KMS-11 (cell line): ENCODE results near the gene PRIM1.
"Not testable (repeated sequence)": the region's sequence is repeated elsewhere in the genome, so short reads cannot be mapped to it uniquely, and the experiment has no call there.

ENCODE experiments used
- H2AFZ ChIP-seq: fragments of 200-600 bp; sonication (generic); 2 replicates; pipeline ENCODE4 v1.6.1; 2016; ENCODE audit warnings: antibody characterized with exemption, mixed run types, low read depth
- H3K27ac ChIP-seq: fragments of 200-600 bp; sonication (generic); 2 replicates; pipeline ENCODE4 v1.6.1; 2016; ENCODE audit warnings: mild to moderate bottlenecking, mixed run types
- H3K27me3 ChIP-seq: fragments of 200-600 bp; sonication (generic); 2 replicates; pipeline ENCODE4 v1.6.1; 2017; ENCODE audit warnings: mild to moderate bottlenecking, low read depth, mixed run types, moderate library complexity; ENCODE audit not compliant: insufficient read depth
- H3K36me3 ChIP-seq: fragments of 200-600 bp; sonication (generic); 2 replicates; pipeline ENCODE4 v1.6.1; 2017; ENCODE audit warnings: mild to moderate bottlenecking, mixed run types; ENCODE audit not compliant: insufficient read depth
- H3K4me1 ChIP-seq: fragments of 200-600 bp; sonication (generic); 2 replicates; pipeline ENCODE4 v1.6.1; 2016; ENCODE audit warnings: mild to moderate bottlenecking, low read depth, mixed run types; ENCODE audit not compliant: poor library complexity, severe bottlenecking
- H3K4me2 ChIP-seq: fragments of 200-600 bp; sonication (generic); 2 replicates; pipeline ENCODE4 v1.7.0; 2016; ENCODE audit warnings: mild to moderate bottlenecking, mixed run types
- H3K4me3 ChIP-seq: fragments of 200-600 bp; sonication (generic); IDR thresholded peaks from 2 replicates; pipeline ENCODE4 v1.6.1; 2017; ENCODE audit warnings: low read depth, low read length, mixed read lengths; ENCODE audit not compliant: insufficient read depth
- H3K79me2 ChIP-seq: fragments of 200-600 bp; sonication (generic); 2 replicates; pipeline ENCODE4 v1.6.1; 2016; ENCODE audit warnings: low read depth, mixed run types; ENCODE audit not compliant: insufficient read depth
- H3K9ac ChIP-seq: fragments of 200-600 bp; sonication (generic); 2 replicates; pipeline ENCODE4 v1.6.1; 2016; ENCODE audit warnings: mild to moderate bottlenecking, mixed run types
- H4K20me1 ChIP-seq: fragments of 200-600 bp; sonication (generic); 2 replicates; pipeline ENCODE4 v1.6.1; 2016; ENCODE audit warnings: mild to moderate bottlenecking, mixed run types; ENCODE audit not compliant: insufficient read depth
- CTCF ChIP-seq: fragments of 200-600 bp; sonication (generic); conservative IDR thresholded peaks from 2 replicates; pipeline ENCODE4 v1.6.1; 2017; ENCODE audit warnings: low read depth, mild to moderate bottlenecking, antibody characterized with exemption, low read length, moderate library complexity, mixed read lengths

The PRIM1 gene

GRCh38 chr12:56749853-56750252 is 2.3 kb downstream of the PRIM1 start:
- Histone ChIP-seq H3K4me1 (peaks cover 20% of the 10 kb centered on the region), H3K27me3 (no peaks in the 10 kb centered on the region), H3K27ac (no peak overlapping the region), H4K20me1 (no peaks in the 10 kb centered on the region), H3K79me2 (peaks cover 19% of the 10 kb centered on the region), H3K36me3 (peaks cover 3% of the 10 kb centered on the region; the same call in 1 of the 2 replicates), H2AFZ (no peak overlapping the region), H3K4me3 (no peak overlapping the region), H3K4me2 (peak overlapping the region; percentile 80; the same call in 1 of the 2 replicates), H3K9ac (no peak overlapping the region)
- TF ChIP-seq CTCF, result no peak

- Histone ChIP-seq H3K36me3 (peaks cover 7% of the 10 kb centered on the region; the same call in 1 of the 2 replicates), H4K20me1 (no peaks in the 10 kb centered on the region), H2AFZ (no peak overlapping the region), H3K27me3 (no peaks in the 10 kb centered on the region), H3K79me2 (peaks cover 19% of the 10 kb centered on the region), H3K9ac (no peak overlapping the region), H3K4me2 (no peak overlapping the region), H3K4me3 (no peak overlapping the region), H3K27ac (no peak overlapping the region), H3K4me1 (peaks cover 20% of the 10 kb centered on the region)
- TF ChIP-seq CTCF, result no peak
These were observed 2.8 kb downstream of the PRIM1 start for GRCh38 chr12:56749359-56749758.

- H3K4me1 ChIP-seq, result peaks cover 14% of the 10 kb centered on the region
- H3K27ac ChIP-seq, result no peak overlapping the region; the same call in 1 of the 2 replicates
- no peaks in the 10 kb centered on the region for H3K27me3 ChIP-seq
- H3K36me3 ChIP-seq, result peaks cover 14% of the 10 kb centered on the region; the same call in 1 of the 2 replicates
- no peak overlapping the region for H3K4me2 ChIP-seq
- peaks cover 6% of the 10 kb centered on the region for H4K20me1 ChIP-seq
- no peak overlapping the region for H3K9ac ChIP-seq
- no peak overlapping the region for H3K4me3 ChIP-seq
- H3K79me2 ChIP-seq, result peaks cover 20% of the 10 kb centered on the region
- no peak overlapping the region for H2AFZ ChIP-seq
- no peak for TF ChIP-seq CTCF
These were observed 23.8 kb downstream of the PRIM1 start for GRCh38 chr12:56728139-56728861.

GRCh38 chr12:56726196-56726675 is 25.9 kb downstream of the PRIM1 start:
- not testable (repeated sequence) for H3K4me3 ChIP-seq, H3K9ac ChIP-seq, H3K27me3 ChIP-seq
- H3K4me1 ChIP-seq, result peaks cover 35% of the 10 kb centered on the region
- H2AFZ ChIP-seq, result peak overlapping the region; percentile 70; the same call in 1 of the 2 replicates
- H3K27ac ChIP-seq, result peak overlapping the region; percentile 92; the same call in 1 of the 2 replicates
- peaks cover 29% of the 10 kb centered on the region; the same call in 1 of the 2 replicates for H3K36me3 ChIP-seq
- peaks cover 27% of the 10 kb centered on the region for H4K20me1 ChIP-seq
- peaks cover 40% of the 10 kb centered on the region for H3K79me2 ChIP-seq
- peak overlapping the region; percentile 93; the same call in 1 of the 2 replicates for H3K4me2 ChIP-seq

GRCh38 chr12:56725723-56726102 is 26.4 kb downstream of the PRIM1 start:
- Histone ChIP-seq H3K27me3 (no peaks in the 10 kb centered on the region), H3K9ac (peak overlapping the region; percentile 95; the same call in 1 of the 2 replicates), H3K4me1 (peaks cover 40% of the 10 kb centered on the region), H3K27ac (peak overlapping the region; percentile 92), H4K20me1 (peaks cover 32% of the 10 kb centered on the region), H3K36me3 (peaks cover 31% of the 10 kb centered on the region; the same call in 1 of the 2 replicates), H3K79me2 (peaks cover 45% of the 10 kb centered on the region), H3K4me3 (peak overlapping the region; percentile 65), H2AFZ (peak overlapping the region; percentile 70), H3K4me2 (peak overlapping the region; percentile 93)
- TF ChIP-seq CTCF, result no peak
